GM12864 (cell line): Measurements from ENCODE around the gene CGNL1.

Source experiments
- DNase-seq: peaks from one replicate; pipeline ENCODE4 v3.0.0-alpha.2; 2011; ENCODE audit warnings: low read depth
- H3K4me3 ChIP-seq: 2 replicates; pipeline ENCODE4 v1.5.1; 2011; ENCODE audit warnings: mild to moderate bottlenecking, low read depth, low read length, control low read depth
- CTCF ChIP-seq: IDR thresholded peaks from 2 replicates; pipeline ENCODE4 v1.5.1; 2011; ENCODE audit warnings: low read depth, mild to moderate bottlenecking, moderate library complexity, low read length, control low read depth, inconsistent platforms; ENCODE audit errors: missing control alignments

The CGNL1 gene

DNA sequence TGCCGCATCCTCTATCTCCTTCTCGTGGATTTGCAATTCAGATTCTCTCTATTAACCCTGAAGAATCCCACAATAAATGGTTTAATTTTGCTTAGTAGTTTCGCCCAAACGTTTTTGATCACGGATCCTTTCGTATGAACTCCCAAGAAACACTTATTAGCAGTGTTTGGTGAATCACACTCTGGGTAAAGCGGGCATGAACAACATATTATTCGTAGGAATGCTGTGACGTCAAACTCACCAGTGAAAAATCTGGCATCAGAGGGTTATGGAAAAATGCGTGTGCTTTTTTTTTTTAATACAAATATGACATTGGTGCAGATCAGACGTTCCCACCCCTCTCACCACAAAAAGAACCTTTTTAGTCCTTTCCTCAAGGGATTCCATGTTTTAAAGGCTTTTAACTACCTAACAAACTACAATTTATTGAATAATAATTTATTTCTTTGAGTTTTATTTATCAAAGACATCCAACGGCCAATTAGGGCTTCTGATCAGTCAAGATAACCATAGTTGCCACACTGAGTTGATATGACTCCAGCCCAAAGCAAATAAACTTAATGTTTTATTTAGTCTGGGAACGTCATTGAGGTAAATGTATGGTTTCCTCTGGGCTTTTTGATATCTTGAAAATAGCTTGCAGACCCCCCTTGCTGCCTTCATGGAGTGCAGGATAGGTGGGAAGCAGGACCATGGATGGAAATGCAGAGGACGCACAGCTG lies 45.5 kb upstream of the CGNL1 start:
- DNase-seq: no peak
- no peak overlapping the region for H3K4me3 ChIP-seq
- TF ChIP-seq CTCF: no peak

- no peak for DNase-seq
- no peak overlapping the region for H3K4me3 ChIP-seq
- TF ChIP-seq CTCF: no peak
Measured at GRCh38 chr15:57332326-57332725, 44.0 kb upstream of the CGNL1 start.

DNA sequence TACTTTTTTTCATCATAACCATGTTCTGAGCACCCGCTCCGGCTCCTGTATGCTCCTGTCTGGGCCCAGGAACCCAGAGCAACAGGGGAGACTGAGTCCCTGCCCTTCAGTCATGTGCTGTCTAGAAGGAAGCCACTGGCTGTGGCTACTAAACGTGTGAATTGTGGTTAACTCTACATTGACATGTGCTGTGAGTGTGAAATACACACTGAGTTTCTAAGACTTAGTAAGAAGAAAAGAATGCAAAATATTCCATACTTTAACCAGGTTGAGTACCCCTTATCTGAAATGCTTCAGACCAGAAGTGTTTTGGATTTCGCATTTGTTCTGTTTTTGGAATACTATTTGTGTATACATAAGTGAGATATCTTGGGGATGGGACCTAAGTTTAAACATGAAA lies 42.8 kb upstream of the CGNL1 start:
- DNase-seq: no peak
- TF ChIP-seq CTCF: no peak
- H3K4me3 ChIP-seq: no peak overlapping the region

DNA sequence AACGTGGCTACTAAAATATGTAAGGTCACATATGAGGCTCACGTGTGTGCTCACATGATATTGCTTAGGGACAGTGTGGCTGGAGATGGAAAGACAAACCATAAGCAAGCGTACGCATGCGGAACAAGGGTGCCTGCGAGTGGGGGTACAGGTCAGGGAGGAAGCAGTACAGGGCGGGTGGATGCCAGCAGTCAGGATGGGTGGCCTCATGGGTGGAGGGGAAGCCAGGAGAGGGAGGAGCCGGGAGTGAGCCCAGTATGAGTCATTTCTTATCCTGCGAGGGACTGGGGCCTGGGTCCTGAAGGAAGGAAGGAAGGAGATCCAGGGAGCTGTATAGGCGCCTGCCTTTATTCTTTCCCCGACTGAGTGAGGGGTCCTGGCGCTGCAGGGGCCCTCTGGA lies 42.0 kb upstream of the CGNL1 start:
- no peak overlapping the region for H3K4me3 ChIP-seq
- no peak for TF ChIP-seq CTCF
- no peak for DNase-seq

GRCh38 chr15:57335293-57335715 lies 41.0 kb upstream of the CGNL1 start:
- no peak overlapping the region for H3K4me3 ChIP-seq
- TF ChIP-seq CTCF: no peak
- DNase-seq: no peak

DNA sequence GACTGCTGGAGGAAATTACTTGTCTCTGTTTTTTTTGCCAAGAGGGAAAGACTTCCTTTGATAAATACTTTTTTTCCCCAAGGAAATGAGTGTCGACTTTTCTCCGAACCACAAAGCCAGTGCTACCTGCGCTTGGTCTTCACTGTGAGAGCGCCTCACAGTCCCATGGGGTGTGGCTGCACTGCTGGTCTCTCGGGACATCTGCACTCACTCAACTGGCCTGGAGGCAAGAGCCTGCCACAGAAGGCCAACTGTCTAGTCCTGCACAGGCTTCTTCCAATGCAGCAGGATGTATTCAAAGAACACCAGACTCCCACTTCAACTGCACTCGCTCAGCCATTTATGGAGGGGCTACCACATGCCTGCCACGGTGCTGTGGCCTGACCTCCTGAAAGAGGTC lies 40.6 kb upstream of the CGNL1 start:
- TF ChIP-seq CTCF: no peak
- H3K4me3 ChIP-seq: no peak overlapping the region
- no peak for DNase-seq

DNA sequence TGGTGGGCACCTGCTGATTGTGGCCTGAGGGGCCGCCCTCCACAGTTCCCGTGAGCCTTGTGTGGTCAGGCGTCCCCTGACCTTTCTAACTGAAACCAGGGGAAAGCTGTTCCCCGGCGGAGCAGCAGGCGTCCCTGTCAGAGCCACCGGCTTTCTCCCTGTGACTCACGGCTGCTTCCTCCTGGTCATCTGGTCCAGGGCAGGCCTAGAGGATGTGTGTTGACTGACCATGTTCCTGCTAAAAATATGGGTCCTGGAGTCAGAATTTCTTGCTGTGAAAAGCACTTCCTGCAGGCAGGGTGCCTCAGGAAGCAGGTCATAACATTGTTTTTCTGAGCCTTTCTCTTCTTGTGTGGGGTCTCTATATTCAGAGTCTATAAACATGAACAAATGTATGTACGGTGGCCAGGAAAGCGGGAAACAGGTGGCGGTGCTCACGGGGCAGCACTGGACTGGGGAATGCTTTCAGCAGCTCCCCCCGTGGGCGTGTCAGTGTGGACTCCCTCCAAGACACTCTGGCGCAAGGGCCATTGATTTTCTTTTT lies 38.4 kb upstream of the CGNL1 start:
- no peak for DNase-seq
- no peak for TF ChIP-seq CTCF
- H3K4me3 ChIP-seq: no peak overlapping the region
